ENCODE results near the gene GLT8D1. TPM values are rescaled to one million over a fixed set of nuclear protein-coding genes. Genes with fewer than 3 reads are reported as not detected.

Gene GLT8D1
- total and polyA plus RNA-seq, 9 of the 15 experiments (the other 6 are each of a cell fraction or from before 2014, with no cell fraction given): 14.1 to 65.9 (median 33.7) TPM

DNA sequence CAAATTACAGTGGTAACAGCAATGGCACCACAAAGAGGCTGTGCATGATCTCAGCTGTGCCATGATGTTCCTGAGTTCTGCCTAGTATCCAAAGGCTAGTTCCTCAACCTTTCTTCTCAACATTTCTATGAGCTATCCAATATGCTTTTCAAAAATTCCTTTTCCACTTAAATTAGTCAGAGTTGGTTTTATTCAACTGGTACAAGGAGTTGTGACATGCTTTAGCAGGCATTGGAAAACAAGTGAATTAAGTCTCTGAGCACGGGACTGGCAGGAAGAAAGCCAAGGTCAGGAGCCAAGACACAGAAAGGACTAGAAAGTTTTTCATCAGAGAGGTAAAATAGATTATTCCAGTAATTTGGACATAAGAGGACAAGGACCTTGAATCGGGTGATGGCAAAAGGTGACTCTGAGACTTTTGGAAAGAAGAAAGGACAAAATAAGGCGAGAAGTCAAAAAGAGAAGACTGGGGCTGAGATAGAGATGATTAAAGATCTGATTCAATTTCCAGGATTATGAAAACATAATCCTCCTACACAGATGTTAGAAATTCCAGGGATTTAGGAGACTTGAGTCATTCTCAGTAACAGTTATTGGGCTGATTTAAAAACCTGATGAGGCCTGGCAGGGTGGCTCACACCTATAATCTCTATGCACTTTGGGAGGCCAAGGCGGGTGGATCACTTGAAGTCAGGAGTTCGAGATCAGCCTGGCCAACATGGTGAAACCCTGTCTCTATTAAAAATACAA lies 56.0 kb downstream of the GLT8D1 start:
- FAIRE-seq: no peak
- H4K20me1 ChIP-seq (replicated peaks; ENCODE audit: control insufficient read depth, insufficient read depth, low read length): no peaks in the 10 kb centered on the region
- no peak for ATAC-seq
- H3K4me3 ChIP-seq: no peak overlapping the region
- CTCF ChIA-PET (ENCODE audit: low intra/inter-chr PET ratio): interaction anchor here (0.7 to 1.1 kb wide), 2 partner anchors 16 to 202 kb away, joined by 3 read pairs; no protein-coding TSS in a partner anchor
- no peak overlapping the region for H3K4me2 ChIP-seq (ENCODE audit: insufficient read depth, low read length)
- H3K9me1 ChIP-seq (ENCODE audit: control insufficient read depth, insufficient read depth, low read length): no peaks in the 10 kb centered on the region
- no peak overlapping the region for H3K9ac ChIP-seq (ENCODE audit: insufficient read depth in 1 of 2, low read depth in 2 of 2, low read length in 2 of 2)
- 81% methylated on average over 4 of the region's 5 CpGs for WGBS (ENCODE audit: insufficient coverage, low coverage, missing lambda C conversion rate)
- in situ Hi-C loops (cut with MboI) (no loop called here), intact Hi-C loops (cut with micrococcal nuclease) (no loop called here)
- DNase-seq (ENCODE audit: extremely low read depth in 1 of 4, low spot score in 3 of 4): no peak
- POLR2A ChIA-PET: no interaction called here
- H3K27ac ChIP-seq (ENCODE audit: extremely low read depth, low read depth, low read length): no peak overlapping the region
- peaks cover 0 to 8% of the 10 kb centered on the region in 2 experiments; a peak in 3 of 5 replicates for H3K4me1 ChIP-seq (replicated peaks in 1 of 2; ENCODE audit: control insufficient read depth in 2 of 2, insufficient read depth in 2 of 2, low read length in 2 of 2)
- H2AFZ ChIP-seq (ENCODE audit: low read depth, low read length): no peak overlapping the region
- H3K79me2 ChIP-seq (ENCODE audit: control insufficient read depth, insufficient read depth, low read length): no peaks in the 10 kb centered on the region
- no peaks in the 10 kb centered on the region for H3K27me3 ChIP-seq (ENCODE audit: control insufficient read depth in 2 of 2, insufficient read depth in 2 of 2, low read length in 2 of 2)
- no TSS peak for BruUV-seq (replicated peaks)
- peaks cover 60% of the 10 kb centered on the region for H3K36me3 ChIP-seq (ENCODE audit: control insufficient read depth, insufficient read depth, low read length)
- TF ChIP-seq, protein P1, sequence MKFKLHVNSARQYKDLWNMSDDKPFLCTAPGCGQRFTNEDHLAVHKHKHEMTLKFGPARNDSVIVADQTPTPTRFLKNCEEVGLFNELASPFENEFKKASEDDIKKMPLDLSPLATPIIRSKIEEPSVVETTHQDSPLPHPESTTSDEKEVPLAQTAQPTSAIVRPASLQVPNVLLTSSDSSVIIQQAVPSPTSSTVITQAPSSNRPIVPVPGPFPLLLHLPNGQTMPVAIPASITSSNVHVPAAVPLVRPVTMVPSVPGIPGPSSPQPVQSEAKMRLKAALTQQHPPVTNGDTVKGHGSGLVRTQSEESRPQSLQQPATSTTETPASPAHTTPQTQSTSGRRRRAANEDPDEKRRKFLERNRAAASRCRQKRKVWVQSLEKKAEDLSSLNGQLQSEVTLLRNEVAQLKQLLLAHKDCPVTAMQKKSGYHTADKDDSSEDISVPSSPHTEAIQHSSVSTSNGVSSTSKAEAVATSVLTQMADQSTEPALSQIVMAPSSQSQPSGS (CRISPR knock-in tag; IDR thresholded peaks at IDR 0.05): no peak
- TF ChIP-seq CREB1 (IDR thresholded peaks at IDR 0.05) (no peak), CREB1 (CRISPR knock-in tag; IDR thresholded peaks at IDR 0.05) (no peak), RBM25 (IDR thresholded peaks at IDR 0.05; ENCODE audit: low read depth, low read length, severe bottlenecking) (no peak), SRSF3 (IDR thresholded peaks at IDR 0.05; ENCODE audit: insufficient read depth, low read length) (no peak), TBL1XR1 (IDR thresholded peaks at IDR 0.05; ENCODE audit: low read length in 2 of 2) (no peak), RBFOX2 (IDR thresholded peaks at IDR 0.05; ENCODE audit: low read depth, low read length) (no peak), POLR2B (IDR thresholded peaks at IDR 0.05; ENCODE audit: low read depth, partially characterized antibody) (no peak)
- TF ChIP-seq, protein P2, sequence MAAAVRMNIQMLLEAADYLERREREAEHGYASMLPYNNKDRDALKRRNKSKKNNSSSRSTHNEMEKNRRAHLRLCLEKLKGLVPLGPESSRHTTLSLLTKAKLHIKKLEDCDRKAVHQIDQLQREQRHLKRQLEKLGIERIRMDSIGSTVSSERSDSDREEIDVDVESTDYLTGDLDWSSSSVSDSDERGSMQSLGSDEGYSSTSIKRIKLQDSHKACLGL (CRISPR knock-in tag; IDR thresholded peaks at IDR 0.05; ENCODE audit: borderline replicate concordance, poor library complexity, severe bottlenecking): no peak
- TF ChIP-seq, protein P3, sequence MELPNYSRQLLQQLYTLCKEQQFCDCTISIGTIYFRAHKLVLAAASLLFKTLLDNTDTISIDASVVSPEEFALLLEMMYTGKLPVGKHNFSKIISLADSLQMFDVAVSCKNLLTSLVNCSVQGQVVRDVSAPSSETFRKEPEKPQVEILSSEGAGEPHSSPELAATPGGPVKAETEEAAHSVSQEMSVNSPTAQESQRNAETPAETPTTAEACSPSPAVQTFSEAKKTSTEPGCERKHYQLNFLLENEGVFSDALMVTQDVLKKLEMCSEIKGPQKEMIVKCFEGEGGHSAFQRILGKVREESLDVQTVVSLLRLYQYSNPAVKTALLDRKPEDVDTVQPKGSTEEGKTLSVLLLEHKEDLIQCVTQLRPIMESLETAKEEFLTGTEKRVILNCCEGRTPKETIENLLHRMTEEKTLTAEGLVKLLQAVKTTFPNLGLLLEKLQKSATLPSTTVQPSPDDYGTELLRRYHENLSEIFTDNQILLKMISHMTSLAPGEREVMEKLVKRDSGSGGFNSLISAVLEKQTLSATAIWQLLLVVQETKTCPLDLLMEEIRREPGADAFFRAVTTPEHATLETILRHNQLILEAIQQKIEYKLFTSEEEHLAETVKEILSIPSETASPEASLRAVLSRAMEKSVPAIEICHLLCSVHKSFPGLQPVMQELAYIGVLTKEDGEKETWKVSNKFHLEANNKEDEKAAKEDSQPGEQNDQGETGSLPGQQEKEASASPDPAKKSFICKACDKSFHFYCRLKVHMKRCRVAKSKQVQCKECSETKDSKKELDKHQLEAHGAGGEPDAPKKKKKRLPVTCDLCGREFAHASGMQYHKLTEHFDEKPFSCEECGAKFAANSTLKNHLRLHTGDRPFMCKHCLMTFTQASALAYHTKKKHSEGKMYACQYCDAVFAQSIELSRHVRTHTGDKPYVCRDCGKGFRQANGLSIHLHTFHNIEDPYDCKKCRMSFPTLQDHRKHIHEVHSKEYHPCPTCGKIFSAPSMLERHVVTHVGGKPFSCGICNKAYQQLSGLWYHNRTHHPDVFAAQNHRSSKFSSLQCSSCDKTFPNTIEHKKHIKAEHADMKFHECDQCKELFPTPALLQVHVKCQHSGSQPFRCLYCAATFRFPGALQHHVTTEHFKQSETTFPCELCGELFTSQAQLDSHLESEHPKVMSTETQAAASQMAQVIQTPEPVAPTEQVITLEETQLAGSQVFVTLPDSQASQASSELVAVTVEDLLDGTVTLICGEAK (IDR thresholded peaks at IDR 0.05): no peak
- TF ChIP-seq, protein P3 (CRISPR knock-in tag; IDR thresholded peaks at IDR 0.05): no peak
- no peaks in the 10 kb centered on the region for H3K9me3 ChIP-seq (replicated peaks; ENCODE audit: control insufficient read depth, insufficient read depth, low read depth, low read length)
